ENCODE results near the gene GMEB1. TPM values are rescaled to one million over a fixed set of nuclear protein-coding genes. Genes with fewer than 3 reads are reported as not detected.

Gene GMEB1
- polyA plus RNA-seq, 2 of the 4 experiments (the other 2 are of a cell fraction), result 5.2 to 7.1 TPM

DNA sequence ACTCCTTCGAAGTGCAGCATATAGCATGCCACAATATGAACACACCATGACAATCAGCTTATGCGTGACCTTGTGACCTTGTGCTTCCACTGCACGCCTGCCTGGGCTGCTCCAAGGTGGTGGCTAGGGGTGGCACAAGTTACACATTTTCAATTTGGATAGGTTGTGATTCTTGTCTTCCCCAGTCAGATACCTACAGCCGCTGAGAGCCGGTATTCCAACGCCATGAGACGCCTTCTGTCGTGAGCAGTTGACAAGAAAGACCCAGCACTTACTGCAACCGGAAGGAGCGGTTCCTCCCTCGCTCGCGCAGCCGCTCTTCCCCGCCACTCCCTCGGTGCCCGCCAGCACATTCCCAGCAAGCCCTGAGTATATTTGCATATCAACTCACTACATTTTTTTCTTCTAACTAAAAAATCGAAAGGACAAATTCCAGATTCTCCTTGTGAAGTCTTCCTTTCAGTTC is 20.5 kb upstream of the GMEB1 start:
- peak; percentile 71 to 94 for DNase-seq (ENCODE audit: low read depth in 1 of 2, low spot score in 1 of 2)
- ChIA-PET CTCF (interaction anchor here (0.6 to 1.9 kb wide), 2 partner anchors 30 to 88 kb away, joined by 3 to 9 read pairs; partner anchors contain the start of gene YTHDF2), POLR2A (interaction anchor here (0.6 to 2.1 kb wide), 22 partner anchors 8 to 399 kb away, joined by 3 to 23 read pairs (median 4); partner anchors contain the start of genes GMEB1, MED18, SESN2 and TRNAU1AP)
- Histone ChIP-seq H3K27ac (peak overlapping the region; percentile 96 to 97), H3K4me1 (peaks cover 15% of the 10 kb centered on the region; the same call in 2 of the 3 replicates), H3K9me3 (no peaks in the 10 kb centered on the region), H3K4me2 (peak overlapping the region; percentile 78), H3K4me3 (peak overlapping the region; percentile 37; the same call in 2 of the 3 replicates)
- FAIRE-seq, result no peak
- TF ChIP-seq POLR2AphosphoS2 (conservative IDR thresholded peaks at IDR 0.05; ENCODE audit: low read length), result no peak
- no peak for TF ChIP-seq FOSL2 (IDR thresholded peaks at IDR 0.05)
- TF ChIP-seq FOSL2 (CRISPR knock-in tag; IDR thresholded peaks at IDR 0.05), result no peak
- no peak for TF ChIP-seq MAFK (IDR thresholded peaks at IDR 0.05; ENCODE audit: partially characterized antibody)
- peak; percentile 53; the same call in 1 of the 2 replicates for TF ChIP-seq HOXB5 (CRISPR knock-in tag; IDR thresholded peaks at IDR 0.05)
- TF ChIP-seq ATOH8 (CRISPR knock-in tag; IDR thresholded peaks at IDR 0.05; ENCODE audit: low read depth), result 0 out of 2 replicates have a peak, but pooled peaks have one; percentile 32
- no peak for TF ChIP-seq ESRRA (IDR thresholded peaks at IDR 0.05; ENCODE audit: borderline replicate concordance, low read length)
- peak; percentile 47; the same call in 1 of the 2 replicates for TF ChIP-seq MAX (IDR thresholded peaks at IDR 0.05)
- TF ChIP-seq ZNF302 (CRISPR knock-in tag; IDR thresholded peaks at IDR 0.05), result peak; percentile 53; the same call in 1 of the 2 replicates
- 0 out of 2 replicates have a peak, but pooled peaks have one; percentile 63 for TF ChIP-seq RARB (CRISPR knock-in tag; IDR thresholded peaks at IDR 0.05)
- no peak for TF ChIP-seq CTCF (IDR thresholded peaks at IDR 0.05)
- no peak for TF ChIP-seq RCOR1 (IDR thresholded peaks at IDR 0.05; ENCODE audit: low read depth, low read length)
- TF ChIP-seq MAZ (IDR thresholded peaks at IDR 0.05; ENCODE audit: borderline replicate concordance, low read depth, low read length), result no peak
- ATAC-seq, result peak; percentile 87 to 88
- WGBS (ENCODE audit: missing lambda C conversion rate), result 3% methylated on average over 18 of the region's 18 CpGs

GRCh38 chr1:28648474-28649198 is 19.9 kb upstream of the GMEB1 start, which contains the start of gene RNU11:
RNU11 (plus strand) TSS chr1:28648600.
- H3K4me2 ChIP-seq, result peak within 1 kb of the TSS; percentile 78
- H3K4me3 ChIP-seq, result peak within 1 kb of the TSS; percentile 40
- H3K4me1 ChIP-seq, result peaks cover 15% of the 10 kb centered on the region; the same call in 2 of the 3 replicates
- CTCF ChIA-PET, result interaction anchor here (0.6 to 1.9 kb wide), 3 partner anchors 29 to 228 kb away, joined by 3 to 9 read pairs (median 3); partner anchors contain the start of gene YTHDF2
- WGBS (ENCODE audit: missing lambda C conversion rate), result 2% methylated on average over 28 of the region's 28 CpGs
- H3K9me3 ChIP-seq, result no peaks in the 10 kb centered on the region
- FAIRE-seq, result no peak
- POLR2A ChIA-PET, result interaction anchor here (0.6 to 2.1 kb wide), 21 partner anchors 8 to 399 kb away, joined by 3 to 23 read pairs (median 4); partner anchors contain the start of genes GMEB1, MED18, SESN2 and TRNAU1AP
- ATAC-seq, result peak; percentile 88 to 93
- peak; percentile 77 to 97 for DNase-seq (ENCODE audit: low read depth in 1 of 2, low spot score in 1 of 2)
- peak within 1 kb of the TSS; percentile 96 to 97 for H3K27ac ChIP-seq
- TF ChIP-seq GATA3 (IDR thresholded peaks at IDR 0.05; ENCODE audit: borderline replicate concordance) (peak; percentile 77; the same call in 1 of the 2 replicates), HES2 (IDR thresholded peaks at IDR 0.05) (no peak), FOXS1 (CRISPR knock-in tag; IDR thresholded peaks at IDR 0.05) (peak; percentile 62; the same call in 1 of the 2 replicates), KDM5A (IDR thresholded peaks at IDR 0.05) (no peak), HEYL (CRISPR knock-in tag; IDR thresholded peaks at IDR 0.05) (peak; percentile 13; the same call in 1 of the 2 replicates), POLR2A (IDR thresholded peaks at IDR 0.05; ENCODE audit: low read length) (peak; percentile 99), FOSB (CRISPR knock-in tag; IDR thresholded peaks at IDR 0.05) (peak; percentile 99), ATOH8 (CRISPR knock-in tag; IDR thresholded peaks at IDR 0.05; ENCODE audit: low read depth) (peak; percentile 88), EHF (CRISPR knock-in tag; IDR thresholded peaks at IDR 0.05) (peak; percentile 90), HOXB13 (CRISPR knock-in tag; IDR thresholded peaks at IDR 0.05; ENCODE audit: low read depth) (0 out of 2 replicates have a peak, but pooled peaks have one; percentile 29), HOXA7 (CRISPR knock-in tag; IDR thresholded peaks at IDR 0.05) (peak; percentile 99), ZC3H11A (IDR thresholded peaks at IDR 0.05) (no peak), ZNF302 (CRISPR knock-in tag; IDR thresholded peaks at IDR 0.05) (no peak), EHMT2 (IDR thresholded peaks at IDR 0.05; ENCODE audit: low read depth) (no peak), PHF8 (IDR thresholded peaks at IDR 0.05; ENCODE audit: borderline replicate concordance, low read depth) (peak; percentile 60; the same call in 1 of the 2 replicates), HOXB5 (CRISPR knock-in tag; IDR thresholded peaks at IDR 0.05) (peak; percentile 89; the same call in 1 of the 2 replicates), TP53 (CRISPR knock-in tag; IDR thresholded peaks at IDR 0.05) (peak; percentile 99), CHD4 (IDR thresholded peaks at IDR 0.05; ENCODE audit: borderline replicate concordance) (no peak), FOSL2 (IDR thresholded peaks at IDR 0.05) (no peak), FOSL2 (CRISPR knock-in tag; IDR thresholded peaks at IDR 0.05) (peak; percentile 69), CEBPB (IDR thresholded peaks at IDR 0.05) (peak in 1 of 2 experiments; percentile 80; a peak in 2 of 4 replicates), SREBF2 (IDR thresholded peaks at IDR 0.05) (no peak)
- TF ChIP-seq, protein P1, sequence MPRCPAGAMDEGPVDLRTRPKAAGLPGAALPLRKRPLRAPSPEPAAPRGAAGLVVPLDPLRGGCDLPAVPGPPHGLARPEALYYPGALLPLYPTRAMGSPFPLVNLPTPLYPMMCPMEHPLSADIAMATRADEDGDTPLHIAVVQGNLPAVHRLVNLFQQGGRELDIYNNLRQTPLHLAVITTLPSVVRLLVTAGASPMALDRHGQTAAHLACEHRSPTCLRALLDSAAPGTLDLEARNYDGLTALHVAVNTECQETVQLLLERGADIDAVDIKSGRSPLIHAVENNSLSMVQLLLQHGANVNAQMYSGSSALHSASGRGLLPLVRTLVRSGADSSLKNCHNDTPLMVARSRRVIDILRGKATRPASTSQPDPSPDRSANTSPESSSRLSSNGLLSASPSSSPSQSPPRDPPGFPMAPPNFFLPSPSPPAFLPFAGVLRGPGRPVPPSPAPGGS (IDR thresholded peaks at IDR 0.05), result peak; percentile 100

All from A549 (cell line).